Type B pancreatic cell (in vitro differentiated cells): ENCODE data around the gene MSH2. TPM values are rescaled to one million over a fixed set of nuclear protein-coding genes. Genes with fewer than 3 reads are reported as not detected.

Source experiments
- DNase-seq: peaks from one replicate; pipeline ENCODE4 v3.0.0; 2021; ENCODE audit warnings: mixed read lengths; ENCODE audit not compliant: unreplicated experiment; ENCODE audit errors: extremely low spot score
- H3K27ac Mint-ChIP-seq: 2 replicates; pipeline ENCODE4 v1.8.0; 2021; ENCODE audit warnings: mild to moderate bottlenecking, mixed read lengths
- H3K27me3 Mint-ChIP-seq: 2 replicates; pipeline ENCODE4 v1.8.0; 2021; ENCODE audit warnings: mixed read lengths
- H3K36me3 Mint-ChIP-seq: 2 replicates; pipeline ENCODE4 v1.8.0; 2021; ENCODE audit warnings: mixed read lengths
- H3K4me1 Mint-ChIP-seq: one replicate; pipeline ENCODE4 v1.8.0; 2021; ENCODE audit warnings: mixed read lengths; ENCODE audit not compliant: unreplicated experiment
- H3K4me3 Mint-ChIP-seq: 2 replicates; pipeline ENCODE4 v1.8.0; 2021; ENCODE audit warnings: mild to moderate bottlenecking, mixed read lengths
- H3K9me3 Mint-ChIP-seq: 2 replicates; pipeline ENCODE4 v1.8.0; 2021; ENCODE audit warnings: mixed read lengths
- total RNA-seq: library from RNA; stranded (reverse); gene quantifications from 2 replicates; pipeline ENCODE4 v1.2.1, GENCODE V29; 2021; ENCODE audit warnings: low replicate concordance
- TF ChIP-seq, protein P1 (sequence below): fragments of 200-600 bp; sonication (generic); conservative IDR thresholded peaks from 2 replicates; pipeline ENCODE4 v1.5.0; 2021; ENCODE audit warnings: antibody characterized with exemption, mild to moderate bottlenecking

The MSH2 gene
- total RNA-seq, 1 donor from 2014 or later = 53.3 TPM

DNA sequence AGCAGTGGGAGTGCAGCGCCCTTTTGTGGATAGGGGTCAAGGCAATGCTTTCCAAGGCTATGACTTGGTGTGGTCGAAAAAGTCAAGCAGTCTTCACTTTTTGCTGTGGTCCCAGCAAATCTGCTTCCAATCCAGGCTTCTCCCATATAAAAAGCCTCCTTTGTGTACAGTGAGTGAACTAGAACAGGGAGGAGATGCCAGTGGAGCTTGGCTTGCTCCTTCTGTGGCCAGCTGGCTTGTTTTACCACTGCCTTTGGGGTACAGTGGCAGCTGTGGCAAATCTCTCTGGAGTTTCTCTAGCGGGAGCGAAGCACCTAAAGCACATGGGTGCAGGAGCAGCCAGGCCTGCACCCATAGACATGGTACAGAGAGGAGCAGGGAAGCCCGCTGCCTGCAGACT, 103.5 kb downstream of the MSH2 start:
- Mint-ChIP-seq H3K27me3 (no peaks in the 10 kb centered on the region), H3K4me3 (no peak overlapping the region), H3K4me1 (no peaks in the 10 kb centered on the region), H3K27ac (no peak overlapping the region), H3K36me3 (no peaks in the 10 kb centered on the region), H3K9me3 (peaks cover 6% of the 10 kb centered on the region)
- TF ChIP-seq, protein P1, sequence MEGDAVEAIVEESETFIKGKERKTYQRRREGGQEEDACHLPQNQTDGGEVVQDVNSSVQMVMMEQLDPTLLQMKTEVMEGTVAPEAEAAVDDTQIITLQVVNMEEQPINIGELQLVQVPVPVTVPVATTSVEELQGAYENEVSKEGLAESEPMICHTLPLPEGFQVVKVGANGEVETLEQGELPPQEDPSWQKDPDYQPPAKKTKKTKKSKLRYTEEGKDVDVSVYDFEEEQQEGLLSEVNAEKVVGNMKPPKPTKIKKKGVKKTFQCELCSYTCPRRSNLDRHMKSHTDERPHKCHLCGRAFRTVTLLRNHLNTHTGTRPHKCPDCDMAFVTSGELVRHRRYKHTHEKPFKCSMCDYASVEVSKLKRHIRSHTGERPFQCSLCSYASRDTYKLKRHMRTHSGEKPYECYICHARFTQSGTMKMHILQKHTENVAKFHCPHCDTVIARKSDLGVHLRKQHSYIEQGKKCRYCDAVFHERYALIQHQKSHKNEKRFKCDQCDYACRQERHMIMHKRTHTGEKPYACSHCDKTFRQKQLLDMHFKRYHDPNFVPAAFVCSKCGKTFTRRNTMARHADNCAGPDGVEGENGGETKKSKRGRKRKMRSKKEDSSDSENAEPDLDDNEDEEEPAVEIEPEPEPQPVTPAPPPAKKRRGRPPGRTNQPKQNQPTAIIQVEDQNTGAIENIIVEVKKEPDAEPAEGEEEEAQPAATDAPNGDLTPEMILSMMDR = no peak
- DNase-seq = no peak

DNA sequence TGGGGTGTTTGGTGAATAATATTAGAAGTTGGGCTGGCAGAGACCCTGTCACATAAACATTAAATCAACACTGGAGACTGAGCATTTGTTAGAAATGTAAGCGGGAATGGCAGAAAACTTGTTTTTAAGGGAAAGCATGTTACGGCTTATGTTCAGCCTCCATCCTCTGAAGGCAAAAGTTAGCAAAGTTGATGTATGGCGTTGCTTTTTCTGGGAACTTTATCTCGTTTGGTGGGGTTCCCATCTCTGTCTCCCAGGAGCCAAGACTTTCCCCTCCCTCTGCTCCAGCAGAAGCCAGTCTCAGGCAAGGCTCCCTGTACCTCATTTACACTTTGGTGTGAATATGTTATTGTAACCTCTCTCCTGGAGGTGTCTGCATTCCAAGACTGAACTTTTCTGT, 105.1 kb downstream of the MSH2 start:
- no peak overlapping the region for H3K27ac Mint-ChIP-seq
- H3K4me3 Mint-ChIP-seq = no peak overlapping the region
- no peaks in the 10 kb centered on the region for H3K9me3 Mint-ChIP-seq
- TF ChIP-seq, protein P1 = no peak
- DNase-seq = no peak
- H3K27me3 Mint-ChIP-seq = no peaks in the 10 kb centered on the region
- H3K36me3 Mint-ChIP-seq = no peaks in the 10 kb centered on the region
- no peaks in the 10 kb centered on the region for H3K4me1 Mint-ChIP-seq

DNA sequence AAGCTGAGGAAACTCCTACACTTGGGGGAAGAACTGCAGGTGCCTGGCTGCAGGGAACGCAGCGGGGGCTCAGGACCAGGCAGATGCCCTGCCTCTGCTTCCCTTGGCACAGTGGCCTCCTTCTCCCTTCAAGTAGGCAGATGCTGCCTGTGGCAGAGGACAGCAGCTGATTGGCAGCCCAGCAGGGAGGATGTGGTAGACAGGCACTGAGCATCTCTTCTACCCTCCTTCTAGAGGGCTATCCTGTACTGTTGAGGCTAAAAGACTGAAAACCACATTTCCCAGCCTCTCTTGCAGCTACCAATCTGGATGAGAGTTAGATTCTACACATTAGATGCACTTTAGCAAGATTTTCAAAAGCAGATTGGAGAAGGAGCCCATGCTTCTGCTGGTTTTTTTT, 105.7 kb downstream of the MSH2 start:
- H3K27me3 Mint-ChIP-seq = no peaks in the 10 kb centered on the region
- no peaks in the 10 kb centered on the region for H3K9me3 Mint-ChIP-seq
- no peak overlapping the region for H3K4me3 Mint-ChIP-seq
- no peaks in the 10 kb centered on the region for H3K36me3 Mint-ChIP-seq
- H3K4me1 Mint-ChIP-seq = no peaks in the 10 kb centered on the region
- TF ChIP-seq, protein P1 = no peak
- DNase-seq = no peak
- no peak overlapping the region for H3K27ac Mint-ChIP-seq

DNA sequence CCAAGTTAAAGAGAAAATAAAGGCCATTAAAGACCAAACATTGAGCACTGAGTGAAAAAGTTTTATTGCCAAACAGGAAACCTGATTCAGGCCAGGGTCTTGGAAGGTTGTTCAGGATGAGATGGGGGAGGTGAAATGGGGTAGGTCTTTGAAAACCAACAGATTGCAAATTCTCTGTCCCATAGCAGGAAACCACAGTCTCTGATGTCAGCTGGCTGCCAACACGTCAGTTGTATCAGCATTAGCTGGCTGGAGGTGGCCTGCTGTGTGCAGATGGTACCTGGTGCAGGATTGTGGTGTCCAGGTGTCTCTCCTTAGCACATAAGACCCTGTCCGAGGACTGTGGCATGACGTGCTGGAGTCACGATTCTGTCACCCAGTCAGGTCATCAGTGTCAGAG, 106.3 kb downstream of the MSH2 start:
- no peaks in the 10 kb centered on the region for H3K4me1 Mint-ChIP-seq

DNA sequence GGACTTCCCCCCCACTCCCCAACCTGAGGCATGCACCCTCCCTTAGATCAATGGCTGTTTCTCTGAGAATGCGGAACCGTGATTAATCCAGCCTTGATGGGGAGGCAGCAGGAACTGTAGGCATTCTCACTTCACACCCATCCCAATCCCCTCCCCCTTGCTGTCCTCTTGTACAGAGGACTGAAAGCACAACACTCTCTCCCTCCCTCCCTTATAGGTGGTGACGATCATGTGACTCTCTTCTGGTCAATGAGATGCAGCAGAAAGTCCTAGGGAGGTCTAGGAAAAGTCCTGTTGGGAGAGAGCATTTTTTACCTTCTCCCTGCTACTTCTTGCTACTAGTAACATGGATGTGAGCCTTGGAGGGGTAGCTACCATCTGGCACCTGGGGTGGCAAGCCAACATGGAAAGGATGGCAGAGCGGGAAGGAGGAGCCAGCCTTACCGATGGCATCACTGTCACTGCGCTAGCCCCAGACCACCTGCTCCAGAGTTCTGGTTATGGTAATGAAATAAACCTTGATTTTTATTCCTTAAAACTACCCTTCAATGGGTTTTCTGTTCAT, 106.9 kb downstream of the MSH2 start:
- no peaks in the 10 kb centered on the region for H3K4me1 Mint-ChIP-seq
- H3K36me3 Mint-ChIP-seq = no peaks in the 10 kb centered on the region
- H3K4me3 Mint-ChIP-seq = no peak overlapping the region
- TF ChIP-seq, protein P1 = no peak
- H3K27me3 Mint-ChIP-seq = no peaks in the 10 kb centered on the region
- H3K27ac Mint-ChIP-seq = no peak overlapping the region
- no peak for DNase-seq
- H3K9me3 Mint-ChIP-seq = no peaks in the 10 kb centered on the region

More for the DNA sequence above, 106.3 kb downstream of the MSH2 start:
- Mint-ChIP-seq H3K4me3 (no peak overlapping the region), H3K27me3 (no peaks in the 10 kb centered on the region), H3K9me3 (no peaks in the 10 kb centered on the region), H3K27ac (no peak overlapping the region), H3K36me3 (no peaks in the 10 kb centered on the region)
- DNase-seq = no peak
- TF ChIP-seq, protein P1 = no peak

- no peaks in the 10 kb centered on the region for H3K9me3 Mint-ChIP-seq
- H3K4me3 Mint-ChIP-seq = no peak overlapping the region
- peaks cover 4% of the 10 kb centered on the region for H3K4me1 Mint-ChIP-seq
- H3K27ac Mint-ChIP-seq = no peak overlapping the region
- H3K27me3 Mint-ChIP-seq = no peaks in the 10 kb centered on the region
- no peak for DNase-seq
- no peaks in the 10 kb centered on the region for H3K36me3 Mint-ChIP-seq
- TF ChIP-seq, protein P1 = no peak
These were observed 107.8 kb downstream of the MSH2 start for GRCh38 chr2:47510745-47511144.
